ENCODE data around the gene PRPF31.

- TF ChIP-seq CTCF (conservative IDR thresholded peaks at IDR 0.05) (no peak), EZH2 (IDR thresholded peaks at IDR 0.05; ENCODE audit: low read depth) (no peak)
Observed at GRCh38 chr19:54155694-54156093, 40.1 kb downstream of the PRPF31 start.
